Measurements from ENCODE around the gene PIGN. TPM values are rescaled to one million over a fixed set of nuclear protein-coding genes. Genes with fewer than 3 reads are reported as not detected.

The PIGN gene
- total RNA-seq, 1 experiment from 2014 or later = 22.8 TPM

- Histone ChIP-seq H3K4me3 (ENCODE audit: low read depth, low read length) (no peak overlapping the region), H3K36me3 (ENCODE audit: control insufficient read depth, insufficient read depth, low read length) (no peaks in the 10 kb centered on the region), H3K4me1 (no peaks in the 10 kb centered on the region), H3K9me3 (no peaks in the 10 kb centered on the region), H3K27me3 (replicated peaks; ENCODE audit: control insufficient read depth, insufficient read depth, low read length) (no peaks in the 10 kb centered on the region)
- TF ChIP-seq CTCF (IDR thresholded peaks at IDR 0.05; ENCODE audit: insufficient read depth in 1 of 2, low read depth in 1 of 2, low read length in 1 of 2, severe bottlenecking in 1 of 2, unreplicated experiment in 1 of 2) = no peak
- Mint-ChIP-seq H3K4me1 (ENCODE audit: low read depth, unreplicated experiment) (no peaks in the 10 kb centered on the region), H3K9me3 (ENCODE audit: unreplicated experiment) (no peaks in the 10 kb centered on the region), H3K27me3 (ENCODE audit: insufficient read depth, unreplicated experiment) (no peaks in the 10 kb centered on the region), H3K27ac (ENCODE audit: unreplicated experiment) (no peak overlapping the region), H3K36me3 (ENCODE audit: insufficient read depth, unreplicated experiment) (peaks cover 6% of the 10 kb centered on the region), H3K4me3 (ENCODE audit: unreplicated experiment) (no peak overlapping the region)
- intact Hi-C loops (cut with micrococcal nuclease; ENCODE audit: unreplicated experiment) = no loop called here
- ChIA-PET CTCF (no interaction called here), POLR2A (no interaction called here)
- no peak for DNase-seq
- no TSS peak for BruUV-seq (replicated peaks)
These were observed 95.3 kb downstream of the PIGN start for GRCh38 chr18:62091487-62092120.

- no peak for TF ChIP-seq CTCF (IDR thresholded peaks at IDR 0.05; ENCODE audit: insufficient read depth in 1 of 2, low read depth in 1 of 2, low read length in 1 of 2, severe bottlenecking in 1 of 2, unreplicated experiment in 1 of 2)
- no peak for DNase-seq
- no peaks in the 10 kb centered on the region for H3K36me3 ChIP-seq (ENCODE audit: control insufficient read depth, insufficient read depth, low read length)
- no TSS peak for BruUV-seq (replicated peaks)
- H3K4me3 Mint-ChIP-seq (ENCODE audit: unreplicated experiment) = no peak overlapping the region
- POLR2A ChIA-PET = no interaction called here
- intact Hi-C loops (cut with micrococcal nuclease; ENCODE audit: unreplicated experiment) = no loop called here
- CTCF ChIA-PET = no interaction called here
- no peaks in the 10 kb centered on the region for H3K36me3 Mint-ChIP-seq (ENCODE audit: insufficient read depth, unreplicated experiment)
- no peak overlapping the region for H3K27ac Mint-ChIP-seq (ENCODE audit: unreplicated experiment)
- H3K4me3 ChIP-seq (ENCODE audit: low read depth, low read length) = no peak overlapping the region
- H3K27me3 ChIP-seq (replicated peaks; ENCODE audit: control insufficient read depth, insufficient read depth, low read length) = no peaks in the 10 kb centered on the region
- no peaks in the 10 kb centered on the region for H3K4me1 Mint-ChIP-seq (ENCODE audit: low read depth, unreplicated experiment)
- H3K9me3 ChIP-seq = no peaks in the 10 kb centered on the region
- H3K9me3 Mint-ChIP-seq (ENCODE audit: unreplicated experiment) = no peaks in the 10 kb centered on the region
- no peaks in the 10 kb centered on the region for H3K4me1 ChIP-seq
- H3K27me3 Mint-ChIP-seq (ENCODE audit: insufficient read depth, unreplicated experiment) = no peaks in the 10 kb centered on the region
These were observed 97.7 kb downstream of the PIGN start for GRCh38 chr18:62089174-62089573.

GRCh38 chr18:62088156-62088555, 98.7 kb downstream of the PIGN start:
- H3K27me3 ChIP-seq (replicated peaks; ENCODE audit: control insufficient read depth, insufficient read depth, low read length) = no peaks in the 10 kb centered on the region
- CTCF ChIA-PET = no interaction called here
- no TSS peak for BruUV-seq (replicated peaks)
- Mint-ChIP-seq H3K4me3 (ENCODE audit: unreplicated experiment) (no peak overlapping the region), H3K36me3 (ENCODE audit: insufficient read depth, unreplicated experiment) (no peaks in the 10 kb centered on the region), H3K27ac (ENCODE audit: unreplicated experiment) (no peak overlapping the region), H3K4me1 (ENCODE audit: low read depth, unreplicated experiment) (no peaks in the 10 kb centered on the region), H3K9me3 (ENCODE audit: unreplicated experiment) (no peaks in the 10 kb centered on the region), H3K27me3 (ENCODE audit: insufficient read depth, unreplicated experiment) (no peaks in the 10 kb centered on the region)
- no peak overlapping the region for H3K4me3 ChIP-seq (ENCODE audit: low read depth, low read length)
- POLR2A ChIA-PET = no interaction called here
- no peak for DNase-seq
- intact Hi-C loops (cut with micrococcal nuclease; ENCODE audit: unreplicated experiment) = no loop called here
- no peak for TF ChIP-seq CTCF (IDR thresholded peaks at IDR 0.05; ENCODE audit: insufficient read depth in 1 of 2, low read depth in 1 of 2, low read length in 1 of 2, severe bottlenecking in 1 of 2, unreplicated experiment in 1 of 2)
- no peaks in the 10 kb centered on the region for H3K9me3 ChIP-seq
- no peaks in the 10 kb centered on the region for H3K36me3 ChIP-seq (ENCODE audit: control insufficient read depth, insufficient read depth, low read length)
- H3K4me1 ChIP-seq = no peaks in the 10 kb centered on the region
